NCI-H748 (cell line): ENCODE measurements around the gene AKR1C4.
"Not testable (repeated sequence)": the region's sequence is repeated elsewhere in the genome, so short reads cannot be mapped to it uniquely, and the experiment has no call there.

Experiments
- DNase-seq: peaks from one replicate; lab custom pipeline; 2025; ENCODE audit not compliant: unreplicated experiment; lab: John Stamatoyannopoulos, UW

Gene AKR1C4

GRCh38 chr10:5196702-5197113 is at the start of gene AKR1C4:
Gene AKR1C4, plus strand, starts transcription at chr10:5196837. Its CDS starts 31 bp downstream, at chr10:5196868.
- no peak for DNase-seq

- no peak for DNase-seq
Measured at GRCh38 chr10:5146920-5147254, 49.8 kb upstream of the AKR1C4 start.

- no peak for DNase-seq
Measured at GRCh38 chr10:5147255-5147980, 49.2 kb upstream of the AKR1C4 start.

- DNase-seq, result no peak
Measured at GRCh38 chr10:5147981-5148677, 48.5 kb upstream of the AKR1C4 start.

- no peak for DNase-seq
Measured at GRCh38 chr10:5148678-5149032, 48.0 kb upstream of the AKR1C4 start.

GRCh38 chr10:5151076-5151475 is 45.6 kb upstream of the AKR1C4 start:
- DNase-seq, result no peak

- no peak for DNase-seq
Measured at GRCh38 chr10:5155951-5156350, 40.7 kb upstream of the AKR1C4 start.

GRCh38 chr10:5157501-5157900 is 39.1 kb upstream of the AKR1C4 start:
- no peak for DNase-seq

GRCh38 chr10:5159126-5159525 is 37.5 kb upstream of the AKR1C4 start:
- DNase-seq, result no peak

- no peak for DNase-seq
Measured at GRCh38 chr10:5163487-5163886, 33.1 kb upstream of the AKR1C4 start.

- peak; percentile 12 for DNase-seq
Measured at GRCh38 chr10:5165738-5166137, 30.9 kb upstream of the AKR1C4 start.

- DNase-seq, result no peak
Measured at GRCh38 chr10:5168897-5169420, 27.7 kb upstream of the AKR1C4 start.

- DNase-seq, result not testable (repeated sequence)
Measured at GRCh38 chr10:5175581-5175980, 21.1 kb upstream of the AKR1C4 start.

GRCh38 chr10:5180503-5180902 is 16.1 kb upstream of the AKR1C4 start:
- not testable (repeated sequence) for DNase-seq

GRCh38 chr10:5183923-5184322 is 12.7 kb upstream of the AKR1C4 start:
- DNase-seq, result no peak

- DNase-seq, result no peak
Measured at GRCh38 chr10:5184987-5185775, 11.5 kb upstream of the AKR1C4 start, which contains the start of gene AKR1C8. Gene AKR1C8, minus strand, starts transcription at chr10:5185150. Its CDS starts 46 bp downstream, at chr10:5185104.

- DNase-seq, result no peak
Measured at GRCh38 chr10:5187867-5188266, 8.8 kb upstream of the AKR1C4 start.

- no peak for DNase-seq
Measured at GRCh38 chr10:5188358-5188757, 8.3 kb upstream of the AKR1C4 start.

- no peak for DNase-seq
Measured at GRCh38 chr10:5194431-5194830, 2.2 kb upstream of the AKR1C4 start.

- no peak for DNase-seq
Measured at GRCh38 chr10:5195727-5196374, 786 bp upstream of the AKR1C4 start.

GRCh38 chr10:5198386-5198785 is 1.7 kb downstream of the AKR1C4 start:
- DNase-seq, result no peak
